ENCODE measurements around the gene ITGA7. TPM values are rescaled to one million over a fixed set of nuclear protein-coding genes. Genes with fewer than 3 reads are reported as not detected.

ITGA7 gene
- total and polyA plus RNA-seq, 2 of the 4 experiments (the other 2 are of a cell fraction), result 3.9 to 15.7 TPM

- Histone ChIP-seq H3K9me1 (ENCODE audit: insufficient read depth, low read length) (no peaks in the 10 kb centered on the region), H3K4me3 (ENCODE audit: insufficient read depth, low read depth, low read length) (no peak overlapping the region), H2BK20ac (ENCODE audit: low read depth, low read length) (no peak overlapping the region), H2BK120ac (ENCODE audit: low read depth, low read length) (no peak overlapping the region), H3K36me3 (ENCODE audit: control insufficient read depth, insufficient read depth, low read length) (no peaks in the 10 kb centered on the region), H3K18ac (ENCODE audit: low read depth, low read length) (no peak overlapping the region), H3K27ac (ENCODE audit: insufficient read depth, low read length) (no peak overlapping the region), H2AK9ac (replicated peaks; ENCODE audit: low read depth, low read length, poor library complexity) (no peak overlapping the region), H3K79me1 (ENCODE audit: low read depth in 1 of 2, low read length in 2 of 2) (no peaks in the 10 kb centered on the region), H3K4me2 (ENCODE audit: low read depth, low read length) (no peak overlapping the region), H3K9me3 (ENCODE audit: control insufficient read depth, insufficient read depth, low read length) (no peaks in the 10 kb centered on the region), H3K56ac (ENCODE audit: extremely low read depth, insufficient read depth, low read length) (no peak overlapping the region), H4K5ac (ENCODE audit: low read depth, low read length) (no peak overlapping the region), H2AFZ (replicated peaks; ENCODE audit: low read length, poor library complexity) (no peak overlapping the region), H2BK5ac (ENCODE audit: low read depth, low read length, poor library complexity, severe bottlenecking) (no peak overlapping the region), H4K8ac (ENCODE audit: low read depth in 2 of 2, low read length in 2 of 2) (no peak overlapping the region), H3K23ac (ENCODE audit: low read depth, low read length) (no peak overlapping the region), H3K9ac (ENCODE audit: low read depth, low read length) (no peak overlapping the region), H2AK5ac (ENCODE audit: low read depth, low read length) (no peak overlapping the region), H3K4ac (ENCODE audit: low read depth, low read length) (no peak overlapping the region), H3K14ac (replicated peaks; ENCODE audit: low read depth, low read length) (no peak overlapping the region), H3K4me1 (ENCODE audit: control insufficient read depth, insufficient read depth, low read length) (no peaks in the 10 kb centered on the region), H3K27me3 (ENCODE audit: control insufficient read depth, insufficient read depth, low read length) (peaks cover 22% of the 10 kb centered on the region), H4K20me1 (ENCODE audit: insufficient read depth, low read length) (no peaks in the 10 kb centered on the region), H2BK15ac (ENCODE audit: low read depth, low read length) (no peak overlapping the region), H4K91ac (ENCODE audit: insufficient read depth, low read depth, low read length) (no peak overlapping the region)
- ChIA-PET POLR2A (ENCODE audit: unreplicated experiment) (no interaction called here), CTCF (no interaction called here)
- WGBS, 2 experiments (ENCODE audit: extremely low coverage in 2 of 2, insufficient read length in 1 of 2), result 57% methylated on average over 2 of the region's 4 CpGs; no CpG with 5 or more reads in 1 of the 2 experiments
- dilution Hi-C loops (cut with HindIII; ENCODE audit: low sequenced_read_pairs, unreplicated experiment), result no loop called here
- in situ Hi-C loops (cut with MboI; ENCODE audit: low sequenced_read_pairs), result no loop called here
- TF ChIP-seq CEBPB (IDR thresholded peaks at IDR 0.05; ENCODE audit: low read depth, low read length) (no peak), ELK1 (IDR thresholded peaks at IDR 0.05; ENCODE audit: borderline replicate concordance, low read depth, low read length) (no peak), SMC3 (IDR thresholded peaks at IDR 0.05; ENCODE audit: low read depth, low read length) (no peak), NFE2L2 (IDR thresholded peaks at IDR 0.05; ENCODE audit: low read depth, low read length) (no peak), RFX5 (IDR thresholded peaks at IDR 0.05; ENCODE audit: low read depth, low read length) (no peak), MAZ (IDR thresholded peaks at IDR 0.05; ENCODE audit: borderline replicate concordance, low read depth, low read length) (no peak), FOS (IDR thresholded peaks at IDR 0.05; ENCODE audit: low read depth, low read length) (no peak), BHLHE40 (IDR thresholded peaks at IDR 0.05; ENCODE audit: low read depth, low read length) (no peak), POLR2A (IDR thresholded peaks at IDR 0.05; ENCODE audit: low read depth, low read length) (no peak), RAD21 (IDR thresholded peaks at IDR 0.05; ENCODE audit: low read length) (no peak), USF2 (IDR thresholded peaks at IDR 0.05; ENCODE audit: low read depth, low read length) (no peak), CTCF (conservative IDR thresholded peaks at IDR 0.05; ENCODE audit: low read depth, low read length) (no peak), CHD1 (IDR thresholded peaks at IDR 0.05; ENCODE audit: low read depth, low read length) (no peak), RCOR1 (IDR thresholded peaks at IDR 0.05; ENCODE audit: insufficient replicate concordance, low read length) (no peak)
- BruUV-seq (replicated peaks), result no TSS peak
- ATAC-seq (ENCODE audit: low read depth), result no peak
- intact Hi-C loops (cut with micrococcal nuclease), result no loop called here
- DNase-seq, result no peak
Observed at GRCh38 chr12:55694651-55695050, 13.1 kb downstream of the ITGA7 start.

All from IMR-90 (cell line).